ENCODE results near the gene EMP1. TPM values are rescaled to one million over a fixed set of nuclear protein-coding genes. Genes with fewer than 3 reads are reported as not detected.

Gene EMP1
- total and polyA plus RNA-seq, 2 donors (not counting 3 experiments of a cell fraction or from before 2014, with no cell fraction given): 265 to 528 TPM

- H3K79me2 ChIP-seq (ENCODE audit: control insufficient read depth, insufficient read depth, low read length): no peaks in the 10 kb centered on the region
- no peaks in the 10 kb centered on the region for H3K9me1 ChIP-seq (replicated peaks; ENCODE audit: control insufficient read depth, extremely low read depth, insufficient read depth, low read length)
- H3K9ac ChIP-seq (replicated peaks; ENCODE audit: extremely low read depth, insufficient read depth, low read length): no peak overlapping the region
- DNase-seq (ENCODE audit: low read depth, low spot score): no peak
- ChIA-PET CTCF (interaction anchor here (2.1 kb wide), 1 partner anchor 15 kb away, joined by 6 read pairs; no protein-coding TSS in a partner anchor), POLR2A (no interaction called here)
- peaks cover 3% of the 10 kb centered on the region for H3K4me1 ChIP-seq (ENCODE audit: control insufficient read depth, extremely low read depth, insufficient read depth, low read length)
- H3K27ac ChIP-seq (ENCODE audit: insufficient read depth, low read depth, low read length): no peak overlapping the region
- intact Hi-C loops (cut with micrococcal nuclease) (no loop called here), dilution Hi-C loops (cut with MboI; ENCODE audit: extremely low pct_ligation_motif_present, low sequenced_read_pairs) (no loop called here)
- H3K36me3 ChIP-seq (ENCODE audit: control insufficient read depth in 2 of 2, extremely low read depth in 1 of 2, insufficient read depth in 2 of 2, low read length in 2 of 2): no peaks in the 10 kb centered on the region
- no peak overlapping the region for H3K4me2 ChIP-seq (ENCODE audit: insufficient read depth, low read length)
- no peak overlapping the region for H3K4me3 ChIP-seq (replicated peaks in 1 of 3; ENCODE audit: insufficient read depth in 1 of 3, low read depth in 1 of 3, low read length in 3 of 3)
- H4K20me1 ChIP-seq (replicated peaks; ENCODE audit: control insufficient read depth, extremely low read depth, insufficient read depth, low read length): no peaks in the 10 kb centered on the region
- H3K27me3 ChIP-seq (ENCODE audit: control insufficient read depth in 2 of 2, insufficient read depth in 2 of 2, low read length in 2 of 2): no peaks in the 10 kb centered on the region
- no peak for FAIRE-seq
- TF ChIP-seq MYC (IDR thresholded peaks at IDR 0.05; ENCODE audit: low read depth, low read length) (no peak), POLR2A (IDR thresholded peaks at IDR 0.05; ENCODE audit: low read depth, low read length) (no peak), GATA2 (IDR thresholded peaks at IDR 0.05; ENCODE audit: insufficient read depth, insufficient read length, low read depth, low read length) (no peak), JUN (IDR thresholded peaks at IDR 0.05; ENCODE audit: borderline replicate concordance, insufficient read depth, insufficient read length, low read depth) (no peak), FOS (IDR thresholded peaks at IDR 0.05; ENCODE audit: borderline replicate concordance, insufficient read depth, low read length) (no peak), MAX (IDR thresholded peaks at IDR 0.05; ENCODE audit: insufficient read depth, insufficient read length) (no peak), EZH2 (IDR thresholded peaks at IDR 0.05; ENCODE audit: borderline replicate concordance, low read depth, low read length, severe bottlenecking) (no peak), POLR2AphosphoS5 (IDR thresholded peaks at IDR 0.05; ENCODE audit: insufficient read depth, low read depth, low read length) (no peak)
- no peak overlapping the region for H2AFZ ChIP-seq (ENCODE audit: low read depth, low read length)
- no peaks in the 10 kb centered on the region for H3K9me3 ChIP-seq (replicated peaks; ENCODE audit: control insufficient read depth, insufficient read depth, low read length)
- no TSS peak for BruUV-seq (replicated peaks)
Observed at GRCh38 chr12:13227191-13227590, 30.7 kb downstream of the EMP1 start.

GRCh38 chr12:13228579-13228978, 32.1 kb downstream of the EMP1 start:
- FAIRE-seq (no peak), DNase-seq (ENCODE audit: low read depth, low spot score) (no peak)
- no TSS peak for BruUV-seq (replicated peaks)
- Histone ChIP-seq H4K20me1 (replicated peaks; ENCODE audit: control insufficient read depth, extremely low read depth, insufficient read depth, low read length) (no peaks in the 10 kb centered on the region), H3K4me2 (ENCODE audit: insufficient read depth, low read length) (no peak overlapping the region), H3K9me1 (replicated peaks; ENCODE audit: control insufficient read depth, extremely low read depth, insufficient read depth, low read length) (no peaks in the 10 kb centered on the region), H3K4me1 (ENCODE audit: control insufficient read depth, extremely low read depth, insufficient read depth, low read length) (peaks cover 3% of the 10 kb centered on the region), H3K27me3 (ENCODE audit: control insufficient read depth in 2 of 2, insufficient read depth in 2 of 2, low read length in 2 of 2) (no peaks in the 10 kb centered on the region), H2AFZ (ENCODE audit: low read depth, low read length) (no peak overlapping the region), H3K4me3 (replicated peaks in 1 of 3; ENCODE audit: insufficient read depth in 1 of 3, low read depth in 1 of 3, low read length in 3 of 3) (no peak overlapping the region), H3K27ac (ENCODE audit: insufficient read depth, low read depth, low read length) (no peak overlapping the region), H3K9me3 (replicated peaks; ENCODE audit: control insufficient read depth, insufficient read depth, low read length) (no peaks in the 10 kb centered on the region), H3K9ac (replicated peaks; ENCODE audit: extremely low read depth, insufficient read depth, low read length) (no peak overlapping the region), H3K79me2 (ENCODE audit: control insufficient read depth, insufficient read depth, low read length) (no peaks in the 10 kb centered on the region), H3K36me3 (ENCODE audit: control insufficient read depth in 2 of 2, extremely low read depth in 1 of 2, insufficient read depth in 2 of 2, low read length in 2 of 2) (no peaks in the 10 kb centered on the region)
- ChIA-PET POLR2A (no interaction called here), CTCF (no interaction called here)
- dilution Hi-C loops (cut with MboI; ENCODE audit: extremely low pct_ligation_motif_present, low sequenced_read_pairs): no loop called here
- no peak for TF ChIP-seq MYC (IDR thresholded peaks at IDR 0.05; ENCODE audit: low read depth, low read length)
- TF ChIP-seq FOS (IDR thresholded peaks at IDR 0.05; ENCODE audit: borderline replicate concordance, insufficient read depth, low read length): no peak
- no peak for TF ChIP-seq GATA2 (IDR thresholded peaks at IDR 0.05; ENCODE audit: insufficient read depth, insufficient read length, low read depth, low read length)
- no peak for TF ChIP-seq MAX (IDR thresholded peaks at IDR 0.05; ENCODE audit: insufficient read depth, insufficient read length)
- TF ChIP-seq CTCF (IDR thresholded peaks at IDR 0.05; ENCODE audit: extremely low read depth in 1 of 2, insufficient read depth in 1 of 2, low read depth in 1 of 2, low read length in 2 of 2): no peak
- TF ChIP-seq POLR2AphosphoS5 (IDR thresholded peaks at IDR 0.05; ENCODE audit: insufficient read depth, low read depth, low read length): no peak
- no peak for TF ChIP-seq JUN (IDR thresholded peaks at IDR 0.05; ENCODE audit: borderline replicate concordance, insufficient read depth, insufficient read length, low read depth)
- no peak for TF ChIP-seq EZH2 (IDR thresholded peaks at IDR 0.05; ENCODE audit: borderline replicate concordance, low read depth, low read length, severe bottlenecking)
- TF ChIP-seq POLR2A (IDR thresholded peaks at IDR 0.05; ENCODE audit: low read depth, low read length): no peak
- intact Hi-C loops (cut with micrococcal nuclease): no loop called here

All from endothelial cell of umbilical vein (primary cell).